ENCODE measurements around the gene GNG12.

The GNG12 gene

GRCh38 chr1:67835663-67836452 lies 2.6 kb upstream of the GNG12 start:
- no peak overlapping the region for H3K4me3 ChIP-seq (ENCODE audit: low read depth, low read length)
- TF ChIP-seq CTCF (IDR thresholded peaks at IDR 0.05; ENCODE audit: low read depth, low read length, missing control alignments): no peak
- DNase-seq (ENCODE audit: low read depth): no peak

GRCh38 chr1:67834246-67834877 lies 1.1 kb upstream of the GNG12 start:
- DNase-seq (ENCODE audit: low read depth): no peak
- H3K4me3 ChIP-seq (ENCODE audit: low read depth, low read length): no peak overlapping the region

GRCh38 chr1:67833602-67833940 lies 304 bp upstream of the GNG12 start:
- DNase-seq (ENCODE audit: low read depth): no peak
- TF ChIP-seq CTCF (IDR thresholded peaks at IDR 0.05; ENCODE audit: low read depth, low read length, missing control alignments): no peak
- H3K4me3 ChIP-seq (ENCODE audit: low read depth, low read length): no peak overlapping the region

More at GRCh38 chr1:67834246-67834877, 1.1 kb upstream of the GNG12 start:
- no peak for TF ChIP-seq CTCF (IDR thresholded peaks at IDR 0.05; ENCODE audit: low read depth, low read length, missing control alignments)

- no peak for DNase-seq (ENCODE audit: low read depth)
- TF ChIP-seq CTCF (IDR thresholded peaks at IDR 0.05; ENCODE audit: low read depth, low read length, missing control alignments): no peak
- no peak overlapping the region for H3K4me3 ChIP-seq (ENCODE audit: low read depth, low read length)
Measured at GRCh38 chr1:67831850-67832513, 1.3 kb downstream of the GNG12 start.

- TF ChIP-seq CTCF (IDR thresholded peaks at IDR 0.05; ENCODE audit: low read depth, low read length, missing control alignments): no peak
- no peak for DNase-seq (ENCODE audit: low read depth)
- no peak overlapping the region for H3K4me3 ChIP-seq (ENCODE audit: low read depth, low read length)
Measured at GRCh38 chr1:67830928-67831830, 2.1 kb downstream of the GNG12 start.

GRCh38 chr1:67830226-67830625 lies 3.0 kb downstream of the GNG12 start:
- no peak for DNase-seq (ENCODE audit: low read depth)
- TF ChIP-seq CTCF (IDR thresholded peaks at IDR 0.05; ENCODE audit: low read depth, low read length, missing control alignments): no peak
- H3K4me3 ChIP-seq (ENCODE audit: low read depth, low read length): no peak overlapping the region

All from GM12864 (cell line).